H1 (cell line): ENCODE results near the gene GTF2A1L. TPM values are rescaled to one million over a fixed set of nuclear protein-coding genes. Genes with fewer than 3 reads are reported as not detected.

Source experiments
- BACH1 ChIP-seq: IDR thresholded peaks from 2 replicates; pipeline ENCODE4 v1.6.1; 2012; ENCODE audit warnings: low read length, improper control_type of control experiment
- BCL11A ChIP-seq, 2 experiments: IDR thresholded peaks; one replicate each; pipeline ENCODE4 v1.6.1; 2011; ENCODE audit warnings: low read depth in 2 of 2, low read length in 2 of 2, mild to moderate bottlenecking in 2 of 2
- CHD1 ChIP-seq: IDR thresholded peaks from 2 replicates; pipeline ENCODE4 v1.6.1; 2012; ENCODE audit warnings: low read depth, low read length, improper control_type of control experiment
- CTBP2 ChIP-seq: IDR thresholded peaks from 2 replicates; pipeline ENCODE4 v1.7.0; 2011; ENCODE audit warnings: borderline replicate concordance, mild to moderate bottlenecking, moderate library complexity, mixed read lengths, low read length; ENCODE audit not compliant: insufficient read depth, insufficient read length
- KDM4A ChIP-seq: IDR thresholded peaks from one replicate; pipeline ENCODE4 v1.7.1; 2012; ENCODE audit warnings: low read depth, mild to moderate bottlenecking, moderate library complexity, low read length, inconsistent platforms; ENCODE audit not compliant: severe bottlenecking
- SIN3A ChIP-seq, 2 experiments: IDR thresholded peaks in 1 of 2; conservative IDR thresholded peaks in 1 of 2; 2 replicates each; pipeline ENCODE4 v1.6.1; 2011 to 2012; ENCODE audit warnings: low read length in 2 of 2, improper control_type of control experiment in 1 of 2, low read depth in 1 of 2, mild to moderate bottlenecking in 1 of 2
- TAF1 ChIP-seq: IDR thresholded peaks from 2 replicates; pipeline ENCODE4 v1.6.1; 2011; ENCODE audit warnings: mild to moderate bottlenecking, low read depth, low read length
- polyA plus RNA-seq, 7 experiments: library from polyadenylated mRNA; depleted of rRNA in 3 of 7; stranded (reverse) in 5 of 7; unstranded in 2 of 7; fragments of >200 nt in 5 of 7; fragments of 200-250 nt in 2 of 7; gene quantifications; 1 replicate in 5 of 7; 2 replicates in 1 of 7; 4 replicates in 1 of 7; pipeline versions ENCODE4 v1.2.1 to v1.2.3, GENCODE V29; 2011 to 2013; ENCODE audit warnings: missing spikeins in 2 of 7, mixed read lengths in 2 of 7
- total RNA-seq: library from RNA; stranded (reverse); fragmentation: NEBNext Ultra II Directional; extraction: Animal tissue kit (Norgen Biotek cat#: 25700); gene quantifications from 2 replicates; pipeline ENCODE4 v1.2.1, GENCODE V29; 2021

GTF2A1L gene
- total and polyA plus RNA-seq, 2 of the 8 experiments (the other 6 are each of a cell fraction or from before 2014, with no cell fraction given) = 0.18 TPM; not detected in 1

DNA sequence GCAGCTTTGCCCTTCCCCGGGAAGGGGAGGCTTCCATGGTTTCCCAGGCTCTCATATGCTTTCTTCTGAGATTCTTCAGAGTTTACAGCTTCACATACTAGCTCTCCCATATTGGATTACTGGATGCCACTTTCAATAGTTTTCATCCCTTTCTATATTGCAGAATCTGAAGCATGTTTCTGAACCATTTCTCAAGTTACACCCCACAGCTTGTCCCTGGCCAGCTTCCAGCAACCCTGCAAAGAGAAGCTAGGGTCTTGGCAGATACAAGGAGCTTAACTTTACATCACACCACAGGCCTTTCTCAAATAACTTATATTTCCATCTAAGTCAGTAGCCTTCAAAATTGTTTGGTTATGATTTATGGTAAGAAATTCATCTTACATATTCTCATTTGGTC is 98.3 kb downstream of the GTF2A1L start (continued):
- no peak for TF ChIP-seq BACH1
- TF ChIP-seq SIN3A (conservative IDR thresholded peaks at IDR 0.05 in 1 of 2, IDR thresholded peaks at IDR 0.05 in 1 of 2; ENCODE audit: low read depth in 1 of 2, low read length in 2 of 2) = no peak
- no peak for TF ChIP-seq CHD1
- no peak for TF ChIP-seq KDM4A
- no peak for TF ChIP-seq CTBP2
- no peak for TF ChIP-seq BCL11A (IDR thresholded peaks at IDR 0.05; ENCODE audit: low read depth in 2 of 2, low read length in 2 of 2)
- TF ChIP-seq TAF1 = no peak
